ENCODE results near the gene HELZ. TPM values are rescaled to one million over a fixed set of nuclear protein-coding genes. Genes with fewer than 3 reads are reported as not detected.
A peak's percentile ranks its signal among the peaks of the same experiment; 100 is the strongest.

HELZ gene
- total RNA-seq, 1 donor from 2014 or later = 51.1 TPM

DNA sequence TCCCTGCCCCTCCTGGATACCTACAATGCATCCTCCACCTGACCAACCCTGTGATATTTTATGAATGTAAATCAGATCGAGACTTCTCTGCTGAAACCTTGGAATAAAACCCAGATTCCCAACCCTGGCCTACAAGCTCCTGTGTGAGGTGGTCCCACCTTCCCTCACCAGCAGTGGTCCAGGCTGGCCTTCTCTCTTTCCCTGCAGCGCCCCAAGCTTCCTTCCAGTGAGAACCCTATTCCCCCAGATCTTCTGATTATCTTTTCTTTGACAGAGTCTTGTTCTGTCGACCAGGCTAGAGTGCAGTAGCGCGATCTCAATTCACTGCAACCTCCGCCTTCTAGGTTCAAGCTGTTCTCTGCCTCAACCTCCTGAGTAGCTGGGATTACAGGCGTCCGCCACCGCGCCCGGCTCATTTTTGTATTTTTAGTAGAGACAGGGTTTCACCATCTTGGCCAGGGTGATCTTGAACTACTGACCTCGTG is 2.5 kb upstream of the HELZ start:
- Histone ChIP-seq H3K27me3 (ENCODE audit: control insufficient read depth, insufficient read depth, low read length) (no peaks in the 10 kb centered on the region), H3K36me3 (ENCODE audit: control insufficient read depth, insufficient read depth, low read length) (no peaks in the 10 kb centered on the region), H3K4me3 (ENCODE audit: low read depth, low read length) (no peak overlapping the region)
- FAIRE-seq (no peak), DNase-seq (ENCODE audit: low read depth) (no peak)
- TF ChIP-seq, protein P1, sequence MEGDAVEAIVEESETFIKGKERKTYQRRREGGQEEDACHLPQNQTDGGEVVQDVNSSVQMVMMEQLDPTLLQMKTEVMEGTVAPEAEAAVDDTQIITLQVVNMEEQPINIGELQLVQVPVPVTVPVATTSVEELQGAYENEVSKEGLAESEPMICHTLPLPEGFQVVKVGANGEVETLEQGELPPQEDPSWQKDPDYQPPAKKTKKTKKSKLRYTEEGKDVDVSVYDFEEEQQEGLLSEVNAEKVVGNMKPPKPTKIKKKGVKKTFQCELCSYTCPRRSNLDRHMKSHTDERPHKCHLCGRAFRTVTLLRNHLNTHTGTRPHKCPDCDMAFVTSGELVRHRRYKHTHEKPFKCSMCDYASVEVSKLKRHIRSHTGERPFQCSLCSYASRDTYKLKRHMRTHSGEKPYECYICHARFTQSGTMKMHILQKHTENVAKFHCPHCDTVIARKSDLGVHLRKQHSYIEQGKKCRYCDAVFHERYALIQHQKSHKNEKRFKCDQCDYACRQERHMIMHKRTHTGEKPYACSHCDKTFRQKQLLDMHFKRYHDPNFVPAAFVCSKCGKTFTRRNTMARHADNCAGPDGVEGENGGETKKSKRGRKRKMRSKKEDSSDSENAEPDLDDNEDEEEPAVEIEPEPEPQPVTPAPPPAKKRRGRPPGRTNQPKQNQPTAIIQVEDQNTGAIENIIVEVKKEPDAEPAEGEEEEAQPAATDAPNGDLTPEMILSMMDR (IDR thresholded peaks at IDR 0.05; ENCODE audit: insufficient read depth, low read length, severe bottlenecking) = no peak

DNA sequence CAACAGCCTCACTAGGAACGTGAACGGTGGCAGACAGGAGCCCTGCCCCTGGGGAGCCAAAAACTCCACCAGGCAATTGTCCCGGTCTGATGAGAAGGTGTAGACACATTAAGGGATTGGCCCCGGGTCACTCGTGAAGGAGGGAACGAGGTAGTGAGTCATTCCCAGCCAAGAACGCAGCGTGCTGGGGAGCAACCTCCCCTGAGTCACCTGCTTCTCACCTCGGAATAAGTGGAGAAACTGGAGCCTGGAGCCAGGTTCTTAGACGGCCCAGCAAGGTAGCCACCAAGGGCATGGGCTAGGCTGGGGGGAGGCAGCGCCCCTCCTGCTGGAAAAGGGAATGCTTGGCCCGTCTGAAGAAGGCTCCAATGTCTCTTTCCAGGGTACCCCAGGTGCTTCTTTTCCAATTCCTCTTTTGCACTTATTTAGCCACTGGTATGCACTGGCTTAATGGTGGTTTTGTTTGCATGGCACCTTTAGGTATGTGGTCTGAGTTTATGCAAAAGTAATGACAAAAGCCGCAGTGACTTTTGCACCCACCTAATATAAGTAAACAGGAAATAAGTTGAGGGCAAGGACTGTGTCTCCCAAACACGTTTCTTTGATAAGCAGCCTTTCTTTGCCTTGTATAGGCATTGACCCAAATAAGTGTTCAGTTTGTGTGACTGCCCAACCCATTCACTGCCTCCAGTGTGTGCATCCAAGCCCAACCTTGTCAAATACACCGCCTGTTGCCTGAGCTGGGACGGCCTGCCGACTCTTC is 1.8 kb upstream of the HELZ start:
- FAIRE-seq (no peak), DNase-seq (ENCODE audit: low read depth) (peak; percentile 98)
- H3K36me3 ChIP-seq (ENCODE audit: control insufficient read depth, insufficient read depth, low read length) = no peaks in the 10 kb centered on the region
- no peaks in the 10 kb centered on the region for H3K27me3 ChIP-seq (ENCODE audit: control insufficient read depth, insufficient read depth, low read length)
- peak overlapping the region; percentile 50 for H3K4me3 ChIP-seq (ENCODE audit: low read depth, low read length)
- TF ChIP-seq, protein P1 (IDR thresholded peaks at IDR 0.05; ENCODE audit: insufficient read depth, low read length, severe bottlenecking) = no peak

DNA sequence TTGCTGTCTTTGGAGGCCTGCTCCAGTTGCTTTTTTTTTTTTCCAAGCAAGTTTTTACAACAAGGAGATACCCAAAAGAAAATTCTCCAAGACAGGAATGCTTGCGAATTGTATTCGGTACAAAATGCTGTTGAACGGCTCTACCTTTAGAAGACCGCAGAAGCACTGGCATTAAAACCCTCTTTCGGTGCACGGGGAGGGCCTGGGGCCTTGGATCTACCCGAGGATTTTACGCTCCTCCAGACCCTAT is 1.3 kb upstream of the HELZ start:
- FAIRE-seq (no peak), DNase-seq (ENCODE audit: low read depth) (no peak)
- no peaks in the 10 kb centered on the region for H3K36me3 ChIP-seq (ENCODE audit: control insufficient read depth, insufficient read depth, low read length)
- peak overlapping the region; percentile 50 for H3K4me3 ChIP-seq (ENCODE audit: low read depth, low read length)
- TF ChIP-seq, protein P1 (IDR thresholded peaks at IDR 0.05; ENCODE audit: insufficient read depth, low read length, severe bottlenecking) = no peak
- H3K27me3 ChIP-seq (ENCODE audit: control insufficient read depth, insufficient read depth, low read length) = no peaks in the 10 kb centered on the region

DNA sequence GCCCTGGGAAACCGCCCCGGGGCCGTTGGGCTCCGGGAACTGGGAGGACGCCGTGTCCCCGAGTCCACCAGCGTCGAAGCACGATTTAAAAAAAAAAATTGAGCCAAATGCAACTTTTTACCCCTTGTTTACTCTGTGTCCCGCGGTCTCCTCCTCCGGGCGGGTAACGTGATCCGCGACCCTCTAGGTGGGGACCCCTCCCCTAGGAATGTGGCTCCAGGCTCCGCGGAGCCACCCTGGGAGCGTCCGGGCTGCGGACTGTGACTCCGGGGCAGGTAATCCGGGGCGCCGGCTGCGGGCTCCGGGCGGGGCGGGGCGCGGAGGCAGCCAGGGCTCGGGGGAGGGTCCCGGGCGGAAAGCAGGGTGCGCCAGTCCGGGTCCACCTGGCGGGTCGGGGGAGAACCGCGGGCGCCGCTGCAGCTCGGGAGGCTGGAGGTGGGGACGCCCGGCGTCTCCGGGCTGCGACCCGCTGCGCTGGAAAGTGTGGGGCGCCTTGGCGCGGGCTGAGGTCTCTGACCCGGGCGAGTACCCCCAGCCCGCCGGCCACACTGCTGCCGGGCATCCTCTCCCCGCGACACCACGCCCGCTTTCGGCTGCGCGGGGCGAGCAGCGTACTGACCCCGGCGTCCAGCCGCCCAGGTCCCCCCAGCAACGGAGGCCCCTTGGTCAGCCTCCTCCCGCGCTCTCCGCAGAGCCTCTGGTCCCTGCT is 852 bp upstream of the HELZ start:
- Histone ChIP-seq H3K4me3 (ENCODE audit: low read depth, low read length) (peak overlapping the region; percentile 50), H3K27me3 (ENCODE audit: control insufficient read depth, insufficient read depth, low read length) (no peaks in the 10 kb centered on the region), H3K36me3 (ENCODE audit: control insufficient read depth, insufficient read depth, low read length) (no peaks in the 10 kb centered on the region)
- no peak for DNase-seq (ENCODE audit: low read depth)
- no peak for FAIRE-seq
- TF ChIP-seq, protein P1 (IDR thresholded peaks at IDR 0.05; ENCODE audit: insufficient read depth, low read length, severe bottlenecking) = no peak

DNA sequence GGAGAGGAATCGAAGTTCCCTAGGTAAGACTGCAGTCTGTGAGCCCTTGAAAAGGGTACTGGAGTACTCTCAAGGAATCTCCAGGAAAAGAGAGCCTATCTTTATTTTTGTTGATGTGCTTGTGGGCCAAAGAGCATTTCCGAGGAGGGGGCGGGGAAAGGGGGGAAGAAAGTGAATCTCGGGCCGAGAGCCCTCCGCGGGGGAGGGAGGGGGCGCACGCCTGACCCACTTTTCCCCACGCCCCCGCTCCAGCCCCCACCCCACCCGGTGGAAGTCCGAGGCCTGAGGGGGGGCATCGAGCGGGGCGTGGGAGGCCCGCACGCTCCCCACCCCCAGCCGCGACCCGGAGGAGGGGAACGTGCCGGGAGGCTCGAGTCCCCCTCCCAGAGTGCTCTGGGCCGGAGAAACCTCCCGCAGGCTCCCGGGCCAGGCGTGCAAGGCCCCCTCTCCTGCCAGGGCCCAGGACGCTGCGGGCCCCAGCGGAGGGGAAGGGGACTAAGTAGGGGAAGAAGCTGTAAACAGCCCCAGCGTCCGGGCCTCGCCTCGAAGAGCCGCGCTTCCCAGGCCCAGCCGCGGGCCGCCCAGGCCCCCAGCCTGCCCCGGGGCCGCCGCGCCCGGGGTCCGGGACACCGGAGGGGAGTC is 444 bp downstream of the HELZ start:
- H3K27me3 ChIP-seq (ENCODE audit: control insufficient read depth, insufficient read depth, low read length) = no peaks in the 10 kb centered on the region
- TF ChIP-seq, protein P1 (IDR thresholded peaks at IDR 0.05; ENCODE audit: insufficient read depth, low read length, severe bottlenecking) = no peak
- DNase-seq (ENCODE audit: low read depth) (no peak), FAIRE-seq (no peak)
- H3K4me3 ChIP-seq (ENCODE audit: low read depth, low read length) = peak overlapping the region; percentile 50
- H3K36me3 ChIP-seq (ENCODE audit: control insufficient read depth, insufficient read depth, low read length) = no peaks in the 10 kb centered on the region

Data from bronchial epithelial cell (primary cell).